ENCODE data around the gene SHISAL1.

The SHISAL1 gene

GRCh38 chr22:44224166-44224565, 88.6 kb downstream of the SHISAL1 start:
- DNase-seq = no peak

GRCh38 chr22:44221710-44222475, 90.9 kb downstream of the SHISAL1 start:
- DNase-seq = no peak

- DNase-seq = no peak
Measured at GRCh38 chr22:44220727-44221680, 91.7 kb downstream of the SHISAL1 start.

- DNase-seq = no peak
Measured at GRCh38 chr22:44219101-44219870, 93.5 kb downstream of the SHISAL1 start.

DNA sequence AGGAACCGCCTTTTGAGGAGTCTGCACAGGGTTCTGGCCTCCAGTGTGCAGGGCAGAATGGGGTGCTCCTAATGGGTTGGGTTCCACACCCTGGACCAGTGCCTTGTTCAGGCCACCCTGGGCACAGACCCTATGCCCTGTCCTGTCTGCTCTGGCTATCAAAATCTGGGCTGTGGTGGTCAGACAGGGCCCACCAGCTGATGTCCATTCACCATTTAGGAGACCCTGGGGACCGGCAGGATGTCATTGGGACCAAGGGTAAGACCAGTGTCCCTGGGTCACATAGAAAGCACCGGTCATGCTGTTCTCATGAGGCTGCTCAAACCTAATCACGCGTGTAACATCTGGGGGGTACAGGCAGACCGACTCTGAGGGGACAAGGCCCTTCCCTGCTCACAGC, 94.7 kb downstream of the SHISAL1 start:
- DNase-seq = no peak

DNA sequence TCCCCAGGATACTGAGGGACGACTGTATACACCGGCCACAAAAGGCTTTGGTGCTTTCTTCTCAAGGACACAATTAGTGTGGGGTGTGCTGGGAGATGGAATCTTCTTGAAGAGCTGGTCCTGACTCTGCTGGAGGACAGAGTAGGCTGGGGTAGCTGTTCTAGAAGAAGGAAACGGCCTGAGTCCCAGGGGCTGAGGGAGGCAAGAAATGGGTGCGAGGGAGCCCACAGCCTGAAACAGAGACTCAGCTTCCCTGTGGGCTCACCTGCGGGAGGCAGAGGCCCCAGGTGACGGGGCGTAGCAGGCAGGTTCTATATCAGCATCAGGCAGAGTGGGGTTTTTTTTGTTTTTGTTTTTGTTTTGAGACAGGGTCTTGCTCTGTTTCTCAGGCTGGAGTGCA, 95.4 kb downstream of the SHISAL1 start:
- DNase-seq = no peak

- no peak for DNase-seq
Measured at GRCh38 chr22:44215287-44215686, 97.5 kb downstream of the SHISAL1 start.

- no peak for DNase-seq
Measured at GRCh38 chr22:44214764-44215163, 98.0 kb downstream of the SHISAL1 start.

DNA sequence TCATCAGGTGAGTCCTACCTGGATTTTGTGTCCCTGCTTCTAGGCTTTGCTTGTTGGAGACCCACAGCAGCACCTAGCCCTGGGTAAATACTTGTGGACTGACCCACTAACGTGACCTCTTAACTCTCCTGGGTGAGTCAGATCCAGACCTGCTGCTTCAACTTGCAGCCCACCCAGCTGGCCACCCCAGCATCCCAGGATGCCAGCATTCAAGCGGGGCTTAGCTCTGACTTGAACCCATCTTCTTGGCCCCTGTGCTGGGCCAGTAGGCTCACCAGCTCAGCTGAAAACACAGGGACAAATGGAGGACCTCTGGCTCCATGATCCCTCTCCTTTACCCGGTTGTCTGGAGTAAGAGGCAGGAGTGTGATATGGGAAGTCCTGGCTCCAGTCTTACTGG, 98.6 kb downstream of the SHISAL1 start:
- DNase-seq = no peak

DNA sequence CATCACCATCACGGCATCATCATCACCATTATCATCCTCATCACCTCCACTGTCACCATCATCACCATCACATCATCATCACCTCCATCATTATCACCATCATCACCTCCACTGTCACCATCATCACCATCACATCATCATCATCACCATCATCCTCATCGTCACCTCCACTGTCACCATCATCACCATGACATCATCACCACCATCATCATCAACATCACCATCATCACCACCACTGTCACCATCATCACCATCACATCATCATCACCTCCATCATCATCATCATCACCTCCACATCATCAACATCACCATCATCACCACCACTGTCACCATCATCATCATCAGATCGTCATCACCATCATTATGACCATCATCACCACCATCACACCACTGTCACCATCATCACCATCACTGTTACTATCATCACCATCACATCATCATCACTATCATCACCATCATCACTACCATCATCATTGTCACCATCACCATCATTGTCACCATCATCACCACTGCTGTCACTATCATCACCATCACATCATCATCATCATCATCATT, 99.2 kb downstream of the SHISAL1 start:
- no peak for DNase-seq

- no peak for DNase-seq
Measured at GRCh38 chr22:44212936-44213335, 99.8 kb downstream of the SHISAL1 start.

DNA sequence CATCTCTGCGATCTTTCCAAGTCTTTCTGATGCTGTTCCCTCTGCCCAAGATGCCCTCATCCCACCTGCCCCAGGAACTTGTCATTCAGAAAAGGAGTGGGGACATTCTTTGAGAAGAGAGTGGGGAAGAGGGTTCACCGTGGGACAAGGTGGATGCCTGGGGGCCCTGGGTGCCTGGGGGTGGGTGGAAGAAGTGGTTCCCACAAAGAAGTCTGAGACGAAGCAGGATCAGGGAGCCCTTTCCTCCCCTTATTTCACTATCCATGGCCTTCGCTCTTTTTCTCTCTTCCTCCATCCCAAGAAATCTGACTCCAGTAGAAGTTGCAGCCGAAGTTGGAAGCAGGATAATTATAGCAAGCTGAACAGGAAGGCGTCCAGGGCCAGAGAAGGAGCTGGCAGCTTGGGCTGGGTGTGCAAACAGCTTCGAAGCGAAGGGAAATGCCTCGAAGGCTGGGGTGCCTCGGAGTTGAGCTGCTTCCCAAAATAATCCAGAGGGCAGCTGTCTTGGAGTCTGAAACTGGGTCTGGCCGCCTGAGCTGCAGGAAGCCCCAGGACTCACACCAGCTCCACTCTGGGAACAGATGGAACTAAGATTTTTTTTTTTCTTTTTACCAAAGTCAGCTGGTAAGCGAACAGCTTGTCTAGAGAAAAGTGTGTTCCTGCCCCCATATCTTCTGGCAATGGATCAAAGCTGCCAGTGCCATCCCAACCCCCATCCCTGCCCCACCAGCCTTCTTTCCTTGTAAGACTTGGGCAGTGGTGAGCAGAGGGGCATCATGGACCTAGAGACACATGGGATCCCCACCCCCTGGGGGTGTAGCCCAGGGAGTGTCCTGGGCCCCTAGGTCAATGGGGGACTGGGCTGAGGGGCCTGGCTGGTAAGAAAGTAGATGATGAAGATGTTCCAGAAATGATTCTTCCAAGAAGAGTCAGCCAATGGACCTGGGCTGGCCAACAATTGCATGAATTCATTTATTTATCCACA, 100.5 kb downstream of the SHISAL1 start:
- DNase-seq = no peak

DNA sequence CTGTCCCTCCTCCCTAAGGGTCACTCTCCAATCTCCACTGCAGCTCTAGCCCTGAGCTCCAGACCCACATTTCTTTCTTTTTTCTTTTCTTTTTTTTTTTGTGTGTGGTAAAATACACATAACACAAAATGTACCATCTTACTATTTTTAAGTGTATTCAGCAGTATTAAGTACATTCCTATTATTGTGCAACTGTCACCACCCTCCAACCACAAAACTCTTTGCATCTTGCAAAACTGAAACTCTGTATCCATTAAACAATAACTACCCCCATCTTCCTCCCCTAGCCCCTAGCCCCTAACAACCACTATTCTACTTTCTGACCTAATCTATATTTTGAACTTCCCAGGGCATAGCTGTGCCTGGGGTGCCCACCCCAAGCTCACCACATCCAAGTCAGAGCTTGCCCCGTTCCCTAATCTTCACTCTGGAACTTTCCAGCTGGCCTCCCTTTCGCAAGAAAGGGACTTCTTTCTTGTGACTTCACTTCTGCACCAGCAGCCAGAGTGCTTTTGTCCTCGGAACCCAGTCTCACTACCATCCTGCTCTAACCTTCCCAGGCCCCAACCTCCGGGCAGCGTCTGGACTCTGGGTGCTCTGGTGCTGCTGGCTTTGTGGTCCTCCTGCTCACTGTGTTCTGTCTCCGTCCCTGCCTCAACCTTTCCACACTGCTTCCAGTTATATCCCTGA, 101.3 kb downstream of the SHISAL1 start:
- no peak for DNase-seq

- DNase-seq = no peak
Measured at GRCh38 chr22:44210722-44211121, 102.0 kb downstream of the SHISAL1 start.

GRCh38 chr22:44209343-44209742, 103.4 kb downstream of the SHISAL1 start:
- no peak for DNase-seq

GRCh38 chr22:44207981-44208317, 104.8 kb downstream of the SHISAL1 start:
- DNase-seq = no peak

DNA sequence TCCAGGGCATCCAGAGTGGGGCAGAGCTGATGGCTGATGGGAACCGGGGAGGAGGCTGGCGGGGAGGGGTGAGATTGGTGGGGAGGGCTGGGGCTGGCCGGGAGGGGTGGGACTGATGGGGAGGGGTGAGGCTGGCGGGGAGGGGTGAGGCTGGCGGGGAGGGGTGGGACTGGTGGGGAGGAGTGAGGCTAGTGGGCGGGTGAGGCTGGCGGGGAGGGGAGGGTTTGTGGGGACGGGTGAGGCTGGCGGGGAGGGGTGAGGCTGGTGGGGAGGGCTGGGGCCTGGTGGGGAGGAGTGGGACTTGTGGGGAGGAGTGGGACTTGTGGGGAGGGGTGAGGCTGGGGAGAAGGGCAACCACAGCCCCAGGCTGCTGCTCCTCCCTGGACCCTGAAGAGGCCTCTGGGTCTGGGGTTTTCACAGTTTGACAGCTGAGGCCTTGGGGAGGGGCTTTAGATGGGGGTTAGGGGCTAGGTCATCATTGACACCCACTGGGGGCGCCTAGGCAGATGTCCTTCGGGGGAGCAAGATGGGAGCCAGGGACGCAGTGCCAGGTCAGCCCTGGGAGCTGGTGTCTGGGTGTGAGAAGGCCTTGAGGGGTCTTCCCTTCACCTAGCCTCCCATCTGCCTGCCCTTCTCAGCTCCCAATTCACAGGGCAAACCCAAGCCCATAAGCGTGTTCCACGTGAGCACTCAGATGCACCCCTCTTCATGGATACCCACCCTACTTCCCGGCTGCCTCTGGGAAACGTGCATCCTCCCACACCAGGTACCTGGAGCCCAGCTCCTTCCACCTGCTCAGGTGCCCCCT, 105.4 kb downstream of the SHISAL1 start:
- no peak for DNase-seq

- no peak for DNase-seq
Measured at GRCh38 chr22:44206696-44207095, 106.1 kb downstream of the SHISAL1 start.

DNA sequence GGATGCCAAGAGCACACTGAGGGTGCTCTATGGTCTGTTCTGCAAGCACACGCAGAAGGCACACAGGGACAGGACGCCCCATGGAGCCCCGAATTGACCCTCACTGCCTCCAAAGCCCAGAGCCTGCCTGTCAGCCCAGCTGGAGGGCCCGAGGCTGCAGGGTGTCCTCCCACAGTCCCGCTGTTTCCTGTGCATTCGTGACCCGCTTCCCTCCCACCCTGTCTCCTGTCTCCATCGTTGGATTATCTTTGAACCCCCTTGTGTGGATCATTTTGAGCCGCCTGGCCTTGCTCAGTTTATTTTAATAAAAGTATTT, 106.5 kb downstream of the SHISAL1 start:
- no peak for DNase-seq
